ENCODE results near the gene VSTM4. TPM values are rescaled to one million over a fixed set of nuclear protein-coding genes. Genes with fewer than 3 reads are reported as not detected.

The VSTM4 gene
- polyA plus RNA-seq, 1 donor (not counting 4 experiments of a cell fraction or from before 2014, with no cell fraction given) = not detected

GRCh38 chr10:49099046-49099445, 16.3 kb downstream of the VSTM4 start:
- DNase-seq (ENCODE audit: low read depth, low spot score) (no peak), FAIRE-seq (no peak)
- Histone ChIP-seq H3K79me2 (ENCODE audit: control insufficient read depth, insufficient read depth, low read length) (no peaks in the 10 kb centered on the region), H3K36me3 (ENCODE audit: control insufficient read depth in 2 of 2, extremely low read depth in 1 of 2, insufficient read depth in 2 of 2, low read length in 2 of 2) (no peaks in the 10 kb centered on the region), H3K9me1 (ENCODE audit: control insufficient read depth, extremely low read depth, insufficient read depth, low read length) (no peaks in the 10 kb centered on the region), H3K9ac (ENCODE audit: control insufficient read depth, extremely low read depth, insufficient read depth, low read length) (no peak overlapping the region), H2AFZ (ENCODE audit: control insufficient read depth, low read length) (no peak overlapping the region), H3K4me2 (ENCODE audit: control insufficient read depth, extremely low read depth, insufficient read depth, low read depth, low read length) (no peak overlapping the region), H4K20me1 (ENCODE audit: control insufficient read depth, extremely low read depth, insufficient read depth, low read length) (no peaks in the 10 kb centered on the region), H3K27ac (ENCODE audit: control insufficient read depth, insufficient read depth, low read length) (no peak overlapping the region), H3K4me3 (ENCODE audit: control insufficient read depth in 2 of 3, extremely low read depth in 1 of 3, insufficient read depth in 2 of 3, low read depth in 1 of 3, low read length in 3 of 3) (no peak overlapping the region), H3K9me3 (ENCODE audit: control insufficient read depth, low read depth, low read length) (no peaks in the 10 kb centered on the region), H3K4me1 (ENCODE audit: control insufficient read depth, extremely low read depth, insufficient read depth, low read length) (no peaks in the 10 kb centered on the region), H3K27me3 (ENCODE audit: control insufficient read depth, extremely low read depth, insufficient read depth, low read length) (no peaks in the 10 kb centered on the region)
- dilution Hi-C loops (cut with MboI; ENCODE audit: extremely low pct_ligation_motif_present, low sequenced_read_pairs) = no loop called here
- TF ChIP-seq CTCF (optimal IDR thresholded peaks at IDR 0.05 in 1 of 3, IDR thresholded peaks at IDR 0.05 in 1 of 3, conservative IDR thresholded peaks at IDR 0.05 in 1 of 3; ENCODE audit: extremely low read depth in 1 of 3, insufficient read depth in 2 of 3, low read length in 3 of 3) = no peak
- TF ChIP-seq EZH2 (IDR thresholded peaks at IDR 0.05; ENCODE audit: low read length) = no peak

DNA sequence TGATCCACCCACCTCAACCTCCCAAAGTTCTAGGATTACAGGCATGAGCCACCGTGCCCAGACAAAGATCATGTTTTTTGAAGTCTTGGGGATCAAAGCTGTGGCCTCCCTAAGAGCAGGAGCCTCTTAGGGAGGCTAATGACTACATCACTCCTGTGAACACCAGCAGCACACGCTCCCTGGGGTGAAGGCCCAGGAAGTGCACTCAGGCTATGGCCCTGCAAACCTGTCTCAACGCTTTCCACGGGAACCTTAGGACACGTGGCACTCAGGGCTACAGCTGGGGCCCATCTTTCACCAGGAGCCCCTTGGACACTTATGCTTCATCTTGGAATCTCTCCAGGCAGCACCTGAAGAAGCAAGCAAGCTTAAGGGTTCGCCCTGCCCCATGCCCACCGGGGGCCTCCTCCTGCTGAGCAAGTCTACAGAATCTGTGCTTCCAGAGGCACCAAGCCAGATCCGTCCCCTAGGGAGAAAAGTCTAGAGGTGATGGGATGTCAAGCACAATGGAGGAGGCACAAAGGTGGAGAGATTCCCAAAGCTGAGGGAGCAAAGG, 18.4 kb downstream of the VSTM4 start:
- H3K4me1 ChIP-seq (ENCODE audit: control insufficient read depth, extremely low read depth, insufficient read depth, low read length) = no peaks in the 10 kb centered on the region
- DNase-seq (ENCODE audit: low read depth, low spot score) (no peak), FAIRE-seq (no peak)
- H3K9me3 ChIP-seq (ENCODE audit: control insufficient read depth, low read depth, low read length) = no peaks in the 10 kb centered on the region
- no peak overlapping the region for H3K4me2 ChIP-seq (ENCODE audit: control insufficient read depth, extremely low read depth, insufficient read depth, low read depth, low read length)
- no peaks in the 10 kb centered on the region for H4K20me1 ChIP-seq (ENCODE audit: control insufficient read depth, extremely low read depth, insufficient read depth, low read length)
- H2AFZ ChIP-seq (ENCODE audit: control insufficient read depth, low read length) = no peak overlapping the region
- no peaks in the 10 kb centered on the region for H3K36me3 ChIP-seq (ENCODE audit: control insufficient read depth in 2 of 2, extremely low read depth in 1 of 2, insufficient read depth in 2 of 2, low read length in 2 of 2)
- no peak overlapping the region for H3K9ac ChIP-seq (ENCODE audit: control insufficient read depth, extremely low read depth, insufficient read depth, low read length)
- TF ChIP-seq EZH2 (IDR thresholded peaks at IDR 0.05; ENCODE audit: low read length) = no peak
- TF ChIP-seq CTCF (optimal IDR thresholded peaks at IDR 0.05 in 1 of 3, IDR thresholded peaks at IDR 0.05 in 1 of 3, conservative IDR thresholded peaks at IDR 0.05 in 1 of 3; ENCODE audit: extremely low read depth in 1 of 3, insufficient read depth in 2 of 3, low read length in 3 of 3) = no peak
- H3K27me3 ChIP-seq (ENCODE audit: control insufficient read depth, extremely low read depth, insufficient read depth, low read length) = no peaks in the 10 kb centered on the region
- H3K9me1 ChIP-seq (ENCODE audit: control insufficient read depth, extremely low read depth, insufficient read depth, low read length) = no peaks in the 10 kb centered on the region
- H3K27ac ChIP-seq (ENCODE audit: control insufficient read depth, insufficient read depth, low read length) = no peak overlapping the region
- H3K79me2 ChIP-seq (ENCODE audit: control insufficient read depth, insufficient read depth, low read length) = no peaks in the 10 kb centered on the region
- dilution Hi-C loops (cut with MboI; ENCODE audit: extremely low pct_ligation_motif_present, low sequenced_read_pairs) = no loop called here
- H3K4me3 ChIP-seq (ENCODE audit: control insufficient read depth in 2 of 3, extremely low read depth in 1 of 3, insufficient read depth in 2 of 3, low read depth in 1 of 3, low read length in 3 of 3) = no peak overlapping the region
